HG03097 (cell line): Measurements from ENCODE around the gene GSTA3.
"Not testable (repeated sequence)": the region's sequence is repeated elsewhere in the genome, so short reads cannot be mapped to it uniquely, and the experiment has no call there.

Source experiments
- ATAC-seq: cut with Tn5 transposase; IDR thresholded peaks from one replicate; pipeline ENCODE4 v1.9.1; 2021; ENCODE audit not compliant: unreplicated experiment, low FRiP score

Gene GSTA3

GRCh38 chr6:52870335-52871091 lies 39.0 kb downstream of the GSTA3 start:
- not testable (repeated sequence) for ATAC-seq

- not testable (repeated sequence) for ATAC-seq
Observed at GRCh38 chr6:52868899-52869298, 40.6 kb downstream of the GSTA3 start.

DNA sequence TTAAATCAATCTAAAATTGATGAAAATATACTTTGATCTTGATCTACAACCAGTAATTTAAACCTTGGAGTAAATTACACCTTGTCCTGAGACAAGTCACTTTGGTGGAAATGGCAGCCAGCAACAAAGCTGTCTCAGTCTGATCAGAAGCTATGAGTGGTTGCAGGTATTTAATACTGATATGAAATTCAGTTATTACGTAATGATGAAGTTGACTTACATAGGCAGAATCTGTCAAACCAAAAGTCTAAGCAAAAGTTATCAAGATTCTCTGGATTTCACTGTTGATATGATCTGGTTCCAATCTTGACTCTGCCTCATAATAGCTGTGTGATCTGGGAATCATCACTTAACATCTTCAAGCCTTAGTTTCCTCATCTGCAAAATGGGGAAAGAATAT lies 41.3 kb downstream of the GSTA3 start:
- no peak for ATAC-seq

DNA sequence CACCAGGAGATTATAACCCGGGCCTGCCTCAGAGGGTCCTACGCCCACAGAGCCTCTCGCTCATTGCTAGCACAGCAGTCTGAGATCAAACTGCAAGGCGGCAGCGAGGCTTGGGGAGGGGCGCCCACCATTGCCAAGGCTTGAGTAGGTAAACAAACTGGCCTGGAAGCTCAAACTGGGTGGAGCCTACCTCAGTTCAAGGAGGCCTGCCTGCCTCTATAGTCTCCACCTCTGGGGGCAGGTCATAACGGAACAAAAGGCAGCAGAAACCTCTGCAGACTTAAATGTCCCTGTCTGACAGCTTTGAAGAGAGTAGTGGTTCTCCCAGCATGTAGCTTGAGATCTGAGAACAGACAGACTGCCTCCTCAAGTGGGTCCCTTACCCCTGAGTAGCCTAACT lies 48.3 kb downstream of the GSTA3 start:
- ATAC-seq: not testable (repeated sequence)

DNA sequence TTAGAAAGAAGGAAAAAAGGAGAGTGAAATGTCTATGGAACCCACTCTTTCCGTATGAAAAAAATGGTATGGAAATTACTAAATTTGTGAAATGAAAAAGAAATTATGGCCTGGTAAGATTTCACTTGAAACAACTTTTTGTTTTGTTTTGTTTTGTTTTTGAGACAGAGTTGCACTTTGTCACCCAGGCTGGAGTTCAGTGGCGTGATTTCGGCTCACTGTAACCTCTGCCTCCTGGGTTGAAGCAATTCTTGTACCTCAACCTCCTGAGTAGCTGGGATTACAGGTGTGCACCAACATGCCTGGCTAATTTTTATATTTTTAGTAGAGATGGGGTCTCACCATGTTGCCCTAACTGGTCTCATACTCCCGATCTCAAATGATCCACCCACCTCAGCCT lies 51.1 kb downstream of the GSTA3 start:
- ATAC-seq: no peak

DNA sequence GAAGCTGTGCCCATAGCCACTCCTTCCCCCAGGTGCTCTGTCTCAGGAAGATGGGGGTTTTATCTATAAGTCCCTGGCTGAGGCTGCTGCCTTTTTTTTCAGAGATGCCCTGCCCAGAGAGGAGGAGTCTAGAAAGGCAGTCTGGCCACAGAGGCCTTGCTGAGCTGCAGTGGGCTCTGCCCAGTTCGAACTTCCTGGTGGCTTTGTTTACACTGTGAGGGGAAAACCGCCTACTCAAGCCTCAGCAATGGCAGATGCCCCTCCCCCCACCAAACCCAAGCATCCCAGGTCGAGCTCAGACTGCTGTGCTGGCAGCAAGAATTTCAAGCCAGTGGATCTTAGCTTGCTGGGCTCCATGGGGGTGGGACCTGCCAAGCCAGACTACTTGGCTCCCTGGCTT lies 53.4 kb downstream of the GSTA3 start:
- ATAC-seq: not testable (repeated sequence)

DNA sequence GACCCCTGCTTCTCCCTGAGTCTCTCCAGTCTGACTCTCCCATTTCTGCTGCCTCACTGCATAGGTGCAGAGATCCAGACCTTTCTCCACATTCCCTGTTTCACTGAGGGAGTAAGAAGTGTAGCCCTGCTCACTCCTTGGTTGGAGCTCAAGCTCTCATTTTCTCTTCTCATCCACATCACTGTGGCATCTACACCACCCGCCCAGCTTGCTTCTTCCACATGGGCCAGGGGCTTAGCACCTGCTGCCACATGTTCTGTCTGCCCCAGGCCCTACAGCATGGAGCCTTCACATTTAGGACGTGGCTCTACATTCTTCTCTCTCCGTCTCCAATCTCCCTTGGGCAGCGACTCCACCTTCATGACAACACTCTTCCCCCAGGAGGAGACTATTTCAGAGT lies 60.4 kb downstream of the GSTA3 start:
- no peak for ATAC-seq
